Stimulated activated naive CD4-positive, alpha-beta T cell (primary cell): ENCODE results near the gene GAD1.

Experiments used
- DNase-seq, 6 experiments: peaks; one replicate each; lab custom pipeline; 2025; lab: John Stamatoyannopoulos, UW

The GAD1 gene

GRCh38 chr2:170895023-170895757 is 78.5 kb downstream of the GAD1 start:
- no peak for DNase-seq

DNA sequence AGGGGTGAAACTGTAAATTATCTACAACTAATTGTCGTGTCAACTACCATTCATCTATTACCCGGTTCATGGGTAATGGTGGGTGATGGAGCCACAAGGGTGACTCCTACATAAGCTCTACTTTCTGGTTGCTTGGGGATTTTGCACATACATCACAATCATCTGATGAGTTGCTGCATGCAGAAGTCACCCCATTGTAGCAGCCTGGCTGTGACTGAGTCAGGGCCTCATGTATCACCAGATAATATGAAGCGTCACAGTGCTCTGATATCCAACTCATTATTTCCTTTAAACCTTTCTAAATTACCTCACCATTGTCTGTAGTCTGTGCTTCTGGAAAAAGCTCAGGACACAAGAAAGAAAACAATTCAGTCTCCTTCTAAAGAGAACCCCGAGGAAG is 79.9 kb downstream of the GAD1 start:
- no peak for DNase-seq

DNA sequence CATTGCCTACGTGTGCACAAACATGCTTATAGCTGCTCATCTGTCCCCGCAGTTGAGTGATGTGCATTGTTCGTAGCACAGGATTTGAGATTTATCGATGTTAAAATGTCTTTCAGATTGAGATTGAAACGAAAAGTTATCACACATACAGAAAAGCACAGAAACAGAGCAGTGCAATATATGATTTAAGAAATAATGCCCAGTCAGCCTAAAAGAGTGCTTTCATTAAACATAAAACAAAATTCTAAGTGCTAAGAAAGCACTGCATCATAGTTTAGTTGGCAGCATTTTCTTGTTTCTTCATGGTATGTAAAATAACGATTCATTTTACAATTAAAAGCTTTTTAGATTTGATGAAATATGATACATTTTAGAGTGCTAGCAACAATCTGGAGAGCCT is 80.4 kb downstream of the GAD1 start:
- DNase-seq = no peak

- no peak for DNase-seq
These were observed 89.2 kb downstream of the GAD1 start for GRCh38 chr2:170905864-170906263.
